Activated naive CD8-positive, alpha-beta T cell treated with anti-CD3 and anti-CD28 coated beads, Interleukin-2, amount 10 ng/mL, durations not matched to agents 7 days and 5 days (primary cell): Measurements from ENCODE around the gene SYDE2. TPM values are rescaled to one million over a fixed set of nuclear protein-coding genes. Genes with fewer than 3 reads are reported as not detected.

Experiments
- ATAC-seq: fragments of 150-1000 bp; cut with Tn5 transposase; one replicate; pipeline ENCODE4 v1.10.0; 2021; ENCODE audit warnings: low read depth, moderate library complexity
- POLR2A ChIA-PET: fragments of 350-600 bp; sonication (Branson Sonifier 250); formaldehyde crosslinking; loops from one replicate; lab custom pipeline; 2021; ENCODE audit warnings: antibody characterized with exemption; lab: Charles Lee
- DNase-seq: peaks from one replicate; pipeline ENCODE4 v3.0.0; 2021
- H3K27ac Mint-ChIP-seq: one replicate; pipeline ENCODE4 v1.8.0; 2022; ENCODE audit warnings: mild to moderate bottlenecking, mixed read lengths
- H3K27me3 Mint-ChIP-seq: one replicate; pipeline ENCODE4 v1.8.0; 2022; ENCODE audit warnings: mild to moderate bottlenecking, moderate library complexity, mixed read lengths
- H3K36me3 Mint-ChIP-seq: one replicate; pipeline ENCODE4 v1.8.0; 2021; ENCODE audit warnings: mild to moderate bottlenecking, mixed read lengths
- H3K4me1 Mint-ChIP-seq: one replicate; pipeline ENCODE4 v1.8.0; 2021; ENCODE audit warnings: mixed read lengths
- H3K4me3 Mint-ChIP-seq: one replicate; pipeline ENCODE4 v1.8.0; 2022; ENCODE audit warnings: mild to moderate bottlenecking, moderate library complexity, mixed read lengths
- H3K9me3 Mint-ChIP-seq: one replicate; pipeline ENCODE4 v1.8.0; 2021; ENCODE audit warnings: mixed read lengths
- total RNA-seq, 2 experiments: library from RNA; stranded (reverse); gene quantifications; one replicate each; pipeline ENCODE4 v1.2.3, GENCODE V29; 2021

The SYDE2 gene
- total RNA-seq, 2 experiments from 2014 or later: 4.1 to 4.6 TPM

- Mint-ChIP-seq H3K4me1 (peaks cover 12% of the 10 kb centered on the region), H3K4me3 (no peak overlapping the region)
- POLR2A ChIA-PET: no interaction called here
These were observed 22.4 kb downstream of the SYDE2 start for GRCh38 chr1:85178396-85178795.

GRCh38 chr1:85174503-85174902 is 26.3 kb downstream of the SYDE2 start:
- no peak for ATAC-seq
- Mint-ChIP-seq H3K4me3 (no peak overlapping the region), H3K9me3 (no peaks in the 10 kb centered on the region), H3K27ac (no peak overlapping the region), H3K27me3 (no peaks in the 10 kb centered on the region), H3K36me3 (peaks cover 24% of the 10 kb centered on the region), H3K4me1 (peaks cover 19% of the 10 kb centered on the region)
- POLR2A ChIA-PET: no interaction called here
- no peak for DNase-seq

More at GRCh38 chr1:85178396-85178795, 22.4 kb downstream of the SYDE2 start:
- no peak for ATAC-seq
- peaks cover 25% of the 10 kb centered on the region for H3K36me3 Mint-ChIP-seq
- no peak overlapping the region for H3K27ac Mint-ChIP-seq
- H3K9me3 Mint-ChIP-seq: no peaks in the 10 kb centered on the region
- H3K27me3 Mint-ChIP-seq: no peaks in the 10 kb centered on the region
- no peak for DNase-seq

DNA sequence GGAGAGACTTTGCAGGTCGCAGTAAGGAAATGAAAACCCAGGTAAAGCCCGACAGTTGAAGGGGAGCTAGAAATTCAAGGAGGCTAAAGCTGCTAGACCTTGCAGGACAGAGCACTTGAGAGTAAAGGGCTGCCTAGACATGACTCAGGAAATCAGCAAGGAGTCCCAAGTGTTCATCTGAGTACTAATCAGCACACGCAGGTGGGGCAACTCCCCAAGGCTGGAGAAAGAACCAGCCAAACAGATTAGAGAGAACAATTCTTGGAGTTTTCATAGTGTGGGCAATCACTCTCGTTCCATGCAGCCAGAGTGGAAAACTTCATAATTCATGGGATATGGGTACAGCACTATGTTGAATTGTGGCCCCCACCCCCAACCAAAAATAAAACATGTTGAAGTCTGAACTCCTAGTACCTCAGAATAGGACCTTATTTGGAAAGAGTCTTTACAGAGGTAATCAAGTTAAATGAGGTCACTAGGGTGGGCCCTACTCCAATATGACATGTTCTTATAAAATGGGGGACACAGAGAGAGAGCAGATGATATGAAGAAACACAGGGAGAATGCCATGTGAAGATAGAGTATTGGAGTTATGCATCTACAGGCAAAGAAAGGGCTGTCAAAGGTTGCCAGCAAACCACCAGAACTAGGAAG is 28.0 kb downstream of the SYDE2 start:
- Mint-ChIP-seq H3K4me1 (peaks cover 12% of the 10 kb centered on the region), H3K27me3 (no peaks in the 10 kb centered on the region), H3K36me3 (peaks cover 24% of the 10 kb centered on the region), H3K9me3 (no peaks in the 10 kb centered on the region), H3K27ac (no peak overlapping the region), H3K4me3 (no peak overlapping the region)
- POLR2A ChIA-PET: no interaction called here
- no peak for DNase-seq
- ATAC-seq: no peak

- POLR2A ChIA-PET: no interaction called here
- no peak overlapping the region for H3K27ac Mint-ChIP-seq
- no peaks in the 10 kb centered on the region for H3K27me3 Mint-ChIP-seq
- H3K36me3 Mint-ChIP-seq: peaks cover 15% of the 10 kb centered on the region
- no peaks in the 10 kb centered on the region for H3K9me3 Mint-ChIP-seq
- peaks cover 12% of the 10 kb centered on the region for H3K4me1 Mint-ChIP-seq
- ATAC-seq (no peak), DNase-seq (no peak)
- no peak overlapping the region for H3K4me3 Mint-ChIP-seq
These were observed 29.1 kb downstream of the SYDE2 start for GRCh38 chr1:85171721-85172120.

DNA sequence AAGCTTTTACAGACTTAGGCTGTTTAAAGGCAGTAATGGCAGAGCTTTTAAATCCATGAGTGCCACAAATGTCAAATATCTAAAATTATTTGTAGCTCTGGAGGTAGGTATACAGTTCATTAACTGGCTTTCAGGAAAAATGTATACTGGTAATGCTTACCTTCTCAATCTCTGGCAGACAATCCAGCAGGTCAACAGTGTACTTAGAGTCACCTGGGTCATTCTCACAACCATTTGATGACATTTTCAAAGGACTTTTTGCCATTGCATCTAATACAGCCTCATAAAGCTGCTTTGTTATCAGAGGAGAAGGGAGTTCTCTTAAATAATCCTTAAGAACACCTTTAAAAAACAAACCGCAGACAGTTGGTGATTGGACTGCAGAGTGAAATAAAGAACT is 31.9 kb downstream of the SYDE2 start:
- DNase-seq (no peak), ATAC-seq (no peak)
- no peak overlapping the region for H3K27ac Mint-ChIP-seq
- H3K4me3 Mint-ChIP-seq: no peak overlapping the region
- H3K9me3 Mint-ChIP-seq: no peaks in the 10 kb centered on the region
- H3K27me3 Mint-ChIP-seq: no peaks in the 10 kb centered on the region
- H3K4me1 Mint-ChIP-seq: peaks cover 12% of the 10 kb centered on the region
- peaks cover 15% of the 10 kb centered on the region for H3K36me3 Mint-ChIP-seq
- POLR2A ChIA-PET: no interaction called here

DNA sequence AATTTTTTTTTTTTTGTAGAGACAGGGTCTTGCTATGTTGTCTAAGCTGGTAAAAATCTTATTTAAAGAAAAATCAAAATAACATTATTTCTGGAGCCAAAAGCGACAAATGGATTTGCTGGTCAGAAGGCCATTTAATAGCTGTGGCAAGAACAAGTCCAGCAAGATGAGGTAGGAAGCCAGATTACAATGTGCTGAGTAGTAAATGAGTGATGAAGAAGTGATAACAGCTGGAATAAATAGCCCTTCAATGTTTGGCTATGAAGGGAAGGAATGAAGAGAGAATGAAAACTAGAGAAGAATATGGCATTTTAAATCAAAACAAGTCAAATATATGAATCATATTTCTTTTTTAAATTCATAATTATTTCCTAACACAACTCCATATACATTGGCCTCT is 34.5 kb downstream of the SYDE2 start:
- Mint-ChIP-seq H3K9me3 (no peaks in the 10 kb centered on the region), H3K27me3 (no peaks in the 10 kb centered on the region), H3K4me3 (no peak overlapping the region), H3K27ac (no peak overlapping the region), H3K36me3 (peaks cover 4% of the 10 kb centered on the region), H3K4me1 (peaks cover 4% of the 10 kb centered on the region)
- DNase-seq: no peak
- POLR2A ChIA-PET: interaction anchor here (0.7 kb wide), 1 partner anchor 25 kb away, joined by 4 read pairs; no protein-coding TSS in a partner anchor
- no peak for ATAC-seq

DNA sequence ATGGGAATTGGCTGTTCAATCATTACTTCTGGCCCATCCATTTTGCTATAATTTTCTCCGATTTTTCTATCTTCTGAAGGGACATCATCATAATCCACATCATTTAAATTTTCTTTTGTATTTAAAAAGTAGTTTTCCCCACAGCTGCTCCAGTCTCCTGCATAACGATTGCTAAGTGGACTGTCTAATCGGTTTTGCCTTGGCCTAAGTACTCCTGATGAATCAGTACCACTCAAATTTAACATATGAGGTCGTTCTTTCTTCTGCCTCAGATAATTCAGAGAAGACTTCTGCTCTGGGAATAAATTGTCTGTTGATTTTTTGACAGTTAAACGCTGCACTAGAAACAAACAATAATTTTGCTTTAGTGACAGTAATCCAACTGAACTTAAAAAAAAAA is 41.9 kb downstream of the SYDE2 start:
- Mint-ChIP-seq H3K9me3 (no peaks in the 10 kb centered on the region), H3K4me3 (no peak overlapping the region), H3K4me1 (peaks cover 3% of the 10 kb centered on the region), H3K27me3 (no peaks in the 10 kb centered on the region), H3K36me3 (no peaks in the 10 kb centered on the region), H3K27ac (no peak overlapping the region)
- POLR2A ChIA-PET: no interaction called here
- ATAC-seq: no peak
- no peak for DNase-seq

GRCh38 chr1:85157436-85157835 is 43.4 kb downstream of the SYDE2 start:
- no peak for DNase-seq
- ATAC-seq: no peak
- H3K36me3 Mint-ChIP-seq: no peaks in the 10 kb centered on the region
- H3K27ac Mint-ChIP-seq: no peak overlapping the region
- H3K27me3 Mint-ChIP-seq: no peaks in the 10 kb centered on the region
- no peaks in the 10 kb centered on the region for H3K9me3 Mint-ChIP-seq
- no peak overlapping the region for H3K4me3 Mint-ChIP-seq
- peaks cover 6% of the 10 kb centered on the region for H3K4me1 Mint-ChIP-seq
- POLR2A ChIA-PET: no interaction called here

- H3K36me3 Mint-ChIP-seq: no peaks in the 10 kb centered on the region
- peaks cover 2% of the 10 kb centered on the region for H3K27me3 Mint-ChIP-seq
- peak; percentile 67 for ATAC-seq
- H3K4me1 Mint-ChIP-seq: peaks cover 23% of the 10 kb centered on the region
- no peak for DNase-seq
- H3K27ac Mint-ChIP-seq: peak overlapping the region; percentile 36
- peak overlapping the region; percentile 3 for H3K4me3 Mint-ChIP-seq
- POLR2A ChIA-PET: no interaction called here
- H3K9me3 Mint-ChIP-seq: no peaks in the 10 kb centered on the region
These were observed 47.5 kb downstream of the SYDE2 start for GRCh38 chr1:85153149-85153891.

GRCh38 chr1:85151446-85151845 is 49.4 kb downstream of the SYDE2 start:
- Mint-ChIP-seq H3K4me1 (peaks cover 27% of the 10 kb centered on the region), H3K27me3 (peaks cover 2% of the 10 kb centered on the region), H3K36me3 (no peaks in the 10 kb centered on the region), H3K9me3 (no peaks in the 10 kb centered on the region), H3K4me3 (no peak overlapping the region), H3K27ac (no peak overlapping the region)
- DNase-seq (no peak), ATAC-seq (no peak)
- POLR2A ChIA-PET: no interaction called here

- Mint-ChIP-seq H3K27ac (peak overlapping the region; percentile 79), H3K9me3 (no peaks in the 10 kb centered on the region), H3K27me3 (peaks cover 2% of the 10 kb centered on the region), H3K4me1 (peaks cover 27% of the 10 kb centered on the region), H3K4me3 (no peak overlapping the region), H3K36me3 (no peaks in the 10 kb centered on the region)
- POLR2A ChIA-PET: no interaction called here
- DNase-seq (no peak), ATAC-seq (no peak)
These were observed 51.0 kb downstream of the SYDE2 start for GRCh38 chr1:85149805-85150204.

DNA sequence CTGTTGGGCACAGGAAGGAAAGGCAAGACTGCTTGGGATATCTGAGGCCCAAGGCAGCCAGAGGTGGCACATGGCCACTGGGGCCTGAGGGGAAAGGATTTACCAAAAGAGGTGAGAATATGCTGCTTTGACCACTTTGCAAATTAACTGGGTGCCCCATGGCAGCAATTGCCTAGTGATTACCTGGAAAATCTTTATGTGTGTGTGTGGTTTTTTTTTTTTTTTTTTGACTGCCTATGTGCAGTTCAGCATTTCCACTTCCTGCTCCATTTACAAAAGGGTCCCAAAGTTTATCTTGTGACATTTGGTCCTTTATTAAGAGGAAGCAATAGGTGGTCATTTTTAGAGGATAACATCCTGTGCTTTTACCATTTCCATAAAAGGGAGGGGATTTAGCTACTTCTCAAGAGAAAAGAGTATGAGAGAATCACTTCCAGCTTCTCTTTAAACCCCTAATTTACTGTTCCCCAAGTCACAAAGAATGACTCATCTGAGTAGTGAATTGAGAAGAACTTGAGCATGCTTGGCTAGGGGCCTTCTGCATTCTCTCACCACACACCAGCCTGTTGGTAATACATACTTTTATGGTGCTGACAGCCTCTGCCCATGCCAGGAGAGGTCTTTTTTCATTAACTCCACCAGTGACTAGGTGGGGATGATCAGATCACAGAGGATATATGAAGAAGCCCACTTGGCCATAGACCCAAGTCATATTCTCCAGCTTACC is 52.1 kb downstream of the SYDE2 start:
- Mint-ChIP-seq H3K4me3 (peak overlapping the region; percentile 54), H3K4me1 (peaks cover 24% of the 10 kb centered on the region), H3K27ac (peak overlapping the region; percentile 79), H3K27me3 (peaks cover 2% of the 10 kb centered on the region), H3K9me3 (no peaks in the 10 kb centered on the region), H3K36me3 (no peaks in the 10 kb centered on the region)
- ATAC-seq: peak; percentile 88
- peak; percentile 34 for DNase-seq
- POLR2A ChIA-PET: no interaction called here

GRCh38 chr1:85146972-85147359 is 53.9 kb downstream of the SYDE2 start:
- Mint-ChIP-seq H3K36me3 (no peaks in the 10 kb centered on the region), H3K27me3 (peaks cover 2% of the 10 kb centered on the region), H3K4me3 (no peak overlapping the region), H3K9me3 (no peaks in the 10 kb centered on the region), H3K4me1 (peaks cover 21% of the 10 kb centered on the region), H3K27ac (no peak overlapping the region)
- POLR2A ChIA-PET: no interaction called here
- ATAC-seq (no peak), DNase-seq (no peak)
